HuH-7.5 (cell line): ENCODE data around the gene LTC4S.
A peak's percentile ranks its signal among the peaks of the same experiment; 100 is the strongest.
"Not testable (repeated sequence)": the region's sequence is repeated elsewhere in the genome, so short reads cannot be mapped to it uniquely, and the experiment has no call there.

Source experiments
- DNase-seq: peaks from one replicate; pipeline ENCODE4 v3.0.0; 2011; ENCODE audit warnings: low spot score

LTC4S gene, protein sequence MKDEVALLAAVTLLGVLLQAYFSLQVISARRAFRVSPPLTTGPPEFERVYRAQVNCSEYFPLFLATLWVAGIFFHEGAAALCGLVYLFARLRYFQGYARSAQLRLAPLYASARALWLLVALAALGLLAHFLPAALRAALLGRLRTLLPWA

GRCh38 chr5:179793468-179794139, at the start of gene LTC4S:
LTC4S (plus strand) TSS chr5:179793986; CDS start chr5:179794081, 95 bp downstream.
- no peak for DNase-seq

GRCh38 chr5:179744106-179744505, 49.7 kb upstream of the LTC4S start:
- not testable (repeated sequence) for DNase-seq

DNA sequence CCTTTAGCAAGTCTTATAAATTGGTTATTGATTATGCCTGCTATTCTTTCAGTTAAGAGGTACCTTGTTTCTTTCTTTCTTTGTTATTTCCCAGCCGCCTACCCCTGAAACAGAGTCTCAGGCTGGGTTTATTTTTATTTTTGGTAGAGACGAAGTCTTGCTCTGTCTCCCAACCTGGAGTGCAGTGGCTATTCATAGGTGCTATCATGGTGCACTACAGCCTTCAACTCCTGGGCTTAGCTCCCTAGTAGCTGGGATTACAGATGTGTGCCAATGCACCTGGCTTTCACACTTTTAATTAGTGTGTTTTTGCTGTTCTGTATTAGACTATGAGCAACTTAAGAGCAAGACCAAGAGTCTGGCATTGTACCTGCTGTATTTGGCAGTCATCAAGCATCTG, 46.9 kb upstream of the LTC4S start:
- no peak for DNase-seq

GRCh38 chr5:179747811-179748210, 46.0 kb upstream of the LTC4S start:
- DNase-seq: no peak

DNA sequence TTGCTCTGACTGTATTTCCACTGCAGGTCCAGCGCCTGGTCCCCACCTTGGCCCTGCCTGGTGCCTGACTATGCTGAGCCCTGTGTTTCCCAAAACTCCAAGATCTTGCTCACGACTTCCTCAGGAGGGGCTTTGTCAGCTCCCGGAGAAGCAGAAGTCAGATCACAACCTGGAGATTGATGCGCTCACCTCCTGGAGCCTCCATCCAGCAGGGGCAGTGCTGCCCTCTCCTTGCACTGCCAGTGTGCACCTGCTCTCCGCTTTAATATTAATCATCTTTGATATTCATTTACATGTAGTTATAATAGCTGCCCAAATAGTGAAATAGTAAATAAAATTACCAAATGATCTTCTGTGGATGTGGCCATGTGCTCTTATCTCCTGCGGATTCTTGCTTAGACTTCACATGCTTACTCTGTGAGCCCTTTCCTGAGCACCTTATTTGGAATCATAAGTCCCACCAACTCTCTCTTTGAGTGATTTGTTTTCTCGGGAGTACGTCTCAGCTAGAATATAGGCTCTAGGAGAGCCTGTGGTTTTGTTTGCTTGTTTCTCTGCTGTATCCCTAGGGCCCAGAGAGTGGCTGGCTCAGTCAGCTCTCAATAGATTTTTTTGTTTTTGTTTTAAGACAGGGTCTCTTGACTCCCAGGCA, 43.8 kb upstream of the LTC4S start:
- no peak for DNase-seq

DNA sequence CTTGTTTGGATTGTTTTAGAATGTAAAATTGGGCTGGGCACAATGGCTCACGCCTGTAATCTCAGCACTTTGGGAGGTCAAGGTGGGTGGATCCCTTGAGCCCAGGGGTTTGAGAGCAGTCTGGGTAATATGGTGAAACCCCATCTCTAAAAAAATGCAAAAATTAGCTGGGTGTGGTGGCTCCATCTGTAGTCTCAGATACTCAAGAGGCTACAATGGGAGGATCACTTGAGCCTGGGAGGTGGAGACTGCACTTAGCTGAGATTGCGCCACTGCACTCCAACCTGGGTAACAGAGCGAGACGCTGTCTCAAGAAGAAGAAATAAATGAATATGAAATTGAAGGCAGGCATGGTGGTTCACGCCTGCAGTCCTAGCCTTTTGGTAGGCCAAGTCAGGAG, 39.8 kb upstream of the LTC4S start:
- no peak for DNase-seq

DNA sequence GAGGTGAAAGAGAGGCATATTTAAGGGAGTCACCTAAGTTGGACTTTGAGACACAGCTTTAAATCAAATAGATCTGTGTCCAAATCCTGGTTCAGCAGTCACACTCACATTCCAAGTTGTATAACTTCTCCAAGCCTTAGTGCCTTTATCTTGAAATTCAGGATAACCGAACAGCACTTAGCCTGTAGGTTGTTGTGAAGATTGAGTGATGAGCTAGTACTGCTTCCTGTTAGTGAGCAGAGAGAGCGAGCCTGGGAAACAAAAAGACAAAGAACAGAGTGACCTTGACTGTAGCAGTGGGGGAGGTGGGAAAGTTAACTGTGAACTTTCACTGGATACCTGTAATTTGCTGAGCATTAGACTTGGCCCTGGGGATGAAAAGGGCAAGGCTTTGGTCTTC, 38.8 kb upstream of the LTC4S start:
- DNase-seq: peak; percentile 63

DNA sequence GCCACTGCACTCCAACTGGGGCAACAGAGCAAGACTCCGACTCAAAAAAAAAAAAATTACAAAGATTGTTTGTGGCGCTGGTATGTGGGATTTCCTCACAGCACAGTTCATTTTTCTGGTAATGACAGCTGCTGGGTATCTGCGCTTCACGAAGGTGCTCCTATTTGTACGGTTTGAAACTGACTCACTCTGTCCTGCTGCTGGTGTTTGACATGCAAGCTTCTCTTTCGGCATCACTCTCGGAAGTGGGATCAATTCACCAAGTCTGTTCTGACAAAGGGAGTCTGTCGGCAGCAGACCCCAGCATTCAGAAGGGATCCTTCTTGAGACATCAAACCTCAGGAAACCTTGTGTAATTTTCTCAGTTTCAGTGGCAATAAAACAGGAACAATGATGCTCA, 34.8 kb upstream of the LTC4S start:
- DNase-seq: no peak

DNA sequence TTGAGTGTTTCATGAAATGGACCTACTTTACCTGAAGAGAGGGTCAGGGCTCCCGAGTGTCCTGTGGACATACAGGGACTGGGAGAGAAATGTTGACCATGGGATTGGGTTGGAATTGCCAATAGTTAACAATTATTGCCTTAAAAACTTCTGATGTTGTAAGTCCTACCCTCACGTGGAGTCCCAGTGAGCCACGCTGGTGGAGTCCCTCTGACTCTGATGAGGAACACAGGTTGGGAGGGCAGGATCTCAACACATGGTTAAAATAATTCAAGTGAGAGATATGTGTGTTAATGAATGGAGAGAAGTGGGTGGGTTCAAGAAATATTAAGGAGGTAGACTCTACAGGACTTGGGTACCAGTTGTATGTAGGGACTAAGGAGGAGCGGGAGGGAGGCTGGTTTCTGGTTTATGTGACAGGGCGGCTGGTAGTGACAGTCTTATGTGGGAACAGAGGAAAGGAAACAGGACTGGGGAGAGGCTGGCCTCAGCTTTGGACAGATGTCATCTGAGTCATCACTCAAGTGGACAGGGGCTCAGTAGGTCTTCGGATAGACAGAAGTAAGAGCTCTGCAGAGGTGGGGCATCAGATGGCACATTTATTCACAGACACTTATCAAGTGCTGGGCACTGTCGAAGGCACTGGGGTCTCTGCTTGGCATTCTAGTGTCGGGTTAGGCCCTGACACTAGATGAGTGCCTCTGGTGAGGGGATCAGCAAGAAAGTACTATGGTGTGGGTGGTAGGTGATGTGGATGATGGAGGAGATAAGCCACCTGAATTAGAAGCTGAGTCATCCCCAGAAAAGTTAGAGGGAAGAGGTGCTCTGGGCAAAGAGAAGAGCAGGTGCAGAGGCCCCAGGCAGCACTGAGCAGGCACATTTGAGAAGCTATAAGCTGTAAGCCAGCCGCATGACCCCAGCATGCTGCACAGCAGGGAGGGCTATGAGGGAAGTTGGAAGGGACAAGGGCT, 33.9 kb upstream of the LTC4S start:
- DNase-seq: no peak

GRCh38 chr5:179762079-179762780, 31.6 kb upstream of the LTC4S start:
- no peak for DNase-seq

GRCh38 chr5:179762781-179763176, 31.0 kb upstream of the LTC4S start:
- DNase-seq: no peak

GRCh38 chr5:179763215-179763945, 30.4 kb upstream of the LTC4S start:
- peak; percentile 83 for DNase-seq

DNA sequence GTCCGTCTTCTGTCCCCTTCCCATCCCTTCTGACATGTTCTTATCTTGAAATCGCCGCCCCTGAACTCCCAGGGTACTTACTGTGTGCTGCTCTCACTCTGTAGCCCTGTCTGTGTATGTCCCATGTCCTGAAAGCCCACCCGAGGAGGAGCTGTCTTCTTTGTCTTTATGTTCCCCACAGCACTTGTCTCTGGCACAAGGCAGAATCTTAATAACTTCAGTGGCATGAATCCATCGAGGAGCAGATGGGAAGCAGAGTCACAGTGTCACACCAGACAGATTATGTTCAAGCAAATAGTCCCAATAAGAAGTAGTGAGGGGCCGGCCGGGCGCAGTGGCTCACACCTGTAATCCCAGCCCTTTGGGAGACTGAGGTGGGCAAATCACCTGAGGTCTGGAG, 29.7 kb upstream of the LTC4S start:
- no peak for DNase-seq

DNA sequence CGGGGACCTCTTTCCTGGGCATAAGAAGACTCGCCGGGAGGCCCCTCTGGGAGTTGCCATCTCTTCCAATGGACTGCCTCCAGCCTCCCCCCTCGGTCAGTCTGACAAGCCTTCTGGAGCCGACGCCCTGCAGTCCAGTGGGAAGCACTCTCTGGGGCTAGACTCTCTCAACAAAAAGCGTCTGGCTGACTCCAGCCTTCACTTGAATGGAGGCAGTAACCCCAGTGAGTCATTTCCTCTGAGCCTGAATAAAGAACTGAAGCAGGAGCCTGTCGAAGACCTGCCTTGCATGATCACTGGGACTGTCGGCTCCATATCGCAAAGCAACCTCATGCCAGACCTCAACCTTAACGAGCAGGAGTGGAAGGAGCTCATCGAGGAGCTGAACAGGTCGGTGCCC, 28.4 kb upstream of the LTC4S start:
- DNase-seq: no peak

DNA sequence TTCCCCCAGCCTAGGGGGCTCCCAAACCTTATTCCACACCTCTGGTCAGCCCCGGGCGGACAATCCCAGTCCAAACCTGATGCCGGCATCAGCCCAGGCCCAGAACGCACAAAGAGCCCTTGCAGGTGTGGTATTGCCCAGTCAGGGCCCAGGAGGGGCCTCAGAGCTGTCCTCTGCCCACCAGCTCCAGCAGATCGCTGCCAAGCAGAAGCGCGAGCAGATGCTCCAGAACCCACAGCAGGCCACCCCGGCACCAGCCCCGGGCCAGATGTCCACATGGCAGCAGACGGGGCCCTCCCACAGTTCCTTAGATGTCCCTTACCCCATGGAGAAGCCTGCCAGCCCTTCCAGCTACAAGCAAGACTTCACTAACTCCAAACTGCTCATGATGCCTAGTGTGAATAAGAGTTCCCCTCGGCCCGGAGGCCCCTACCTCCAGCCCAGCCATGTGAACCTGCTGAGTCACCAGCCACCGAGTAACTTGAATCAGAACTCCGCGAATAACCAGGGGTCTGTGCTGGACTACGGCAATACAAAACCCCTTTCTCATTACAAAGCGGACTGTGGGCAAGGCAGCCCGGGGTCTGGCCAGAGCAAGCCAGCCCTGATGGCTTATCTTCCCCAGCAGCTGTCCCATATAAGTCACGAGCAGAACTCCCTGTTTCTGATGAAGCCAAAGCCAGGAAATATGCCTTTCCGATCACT, 27.6 kb upstream of the LTC4S start:
- DNase-seq: no peak

GRCh38 chr5:179766726-179767455, 26.9 kb upstream of the LTC4S start:
- DNase-seq: no peak

- no peak for DNase-seq
These were observed 26.2 kb upstream of the LTC4S start for GRCh38 chr5:179767496-179768100.

- no peak for DNase-seq
These were observed 25.3 kb upstream of the LTC4S start for GRCh38 chr5:179768326-179769085.

DNA sequence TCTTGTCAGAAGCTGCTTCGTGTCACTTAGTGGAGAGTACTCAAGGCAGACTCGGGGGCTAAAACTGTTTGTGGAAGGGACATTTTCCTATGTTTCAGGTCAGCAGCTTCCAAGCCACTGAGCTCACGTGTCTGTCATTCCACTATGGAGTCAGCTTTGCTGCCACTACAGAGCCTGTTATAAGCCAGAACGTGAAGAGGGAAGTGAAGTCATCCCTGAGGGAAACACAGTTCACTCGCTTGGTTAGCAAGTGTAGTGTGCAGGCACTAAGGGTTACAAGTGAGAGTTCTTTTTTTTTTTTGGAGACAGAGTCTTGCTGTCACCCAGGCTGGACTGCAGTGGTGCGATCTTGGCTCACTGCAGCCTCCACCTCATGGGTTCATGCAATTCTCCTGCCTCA, 24.5 kb upstream of the LTC4S start:
- DNase-seq: no peak
